ENCODE data around the gene NDNF. TPM values are rescaled to one million over a fixed set of nuclear protein-coding genes. Genes with fewer than 3 reads are reported as not detected.

NDNF gene
- total RNA-seq, 1 experiment from 2014 or later: 2.4 TPM

DNA sequence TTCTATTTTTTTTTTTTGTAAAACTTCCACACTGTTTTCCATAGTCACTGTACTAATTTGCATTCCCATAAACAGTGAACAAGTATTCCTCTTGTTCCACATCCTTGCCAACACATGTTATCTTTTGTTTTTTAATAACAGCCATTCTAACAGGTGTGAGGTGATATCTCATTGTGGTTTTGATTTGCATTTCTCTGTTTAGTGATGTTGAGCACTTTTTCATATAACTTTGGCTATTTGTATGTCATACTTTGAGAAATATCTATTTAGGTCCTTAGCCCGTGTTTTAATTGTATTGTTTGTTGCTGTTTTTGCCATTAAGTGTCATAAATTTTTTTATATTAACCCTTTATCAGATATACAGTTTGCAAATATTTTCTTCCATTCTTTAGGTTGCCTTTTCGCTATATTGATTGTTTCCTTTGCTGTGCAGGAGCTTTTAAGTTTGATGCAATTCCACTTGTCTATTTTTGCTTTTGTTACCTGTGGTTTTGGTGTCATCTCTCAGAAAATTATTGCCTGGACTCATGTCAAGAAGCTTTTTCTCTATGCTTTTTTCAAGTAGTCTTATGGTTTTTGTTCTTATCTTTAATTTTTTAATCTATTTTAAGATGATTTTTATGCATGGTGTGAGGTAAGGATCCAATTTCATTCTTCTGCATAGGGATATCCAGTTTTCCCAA lies 27.9 kb upstream of the NDNF start (continued):
- TF ChIP-seq, protein P1, sequence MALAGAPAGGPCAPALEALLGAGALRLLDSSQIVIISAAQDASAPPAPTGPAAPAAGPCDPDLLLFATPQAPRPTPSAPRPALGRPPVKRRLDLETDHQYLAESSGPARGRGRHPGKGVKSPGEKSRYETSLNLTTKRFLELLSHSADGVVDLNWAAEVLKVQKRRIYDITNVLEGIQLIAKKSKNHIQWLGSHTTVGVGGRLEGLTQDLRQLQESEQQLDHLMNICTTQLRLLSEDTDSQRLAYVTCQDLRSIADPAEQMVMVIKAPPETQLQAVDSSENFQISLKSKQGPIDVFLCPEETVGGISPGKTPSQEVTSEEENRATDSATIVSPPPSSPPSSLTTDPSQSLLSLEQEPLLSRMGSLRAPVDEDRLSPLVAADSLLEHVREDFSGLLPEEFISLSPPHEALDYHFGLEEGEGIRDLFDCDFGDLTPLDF (CRISPR knock-in tag; IDR thresholded peaks at IDR 0.05): no peak
- TF ChIP-seq, protein P2, sequence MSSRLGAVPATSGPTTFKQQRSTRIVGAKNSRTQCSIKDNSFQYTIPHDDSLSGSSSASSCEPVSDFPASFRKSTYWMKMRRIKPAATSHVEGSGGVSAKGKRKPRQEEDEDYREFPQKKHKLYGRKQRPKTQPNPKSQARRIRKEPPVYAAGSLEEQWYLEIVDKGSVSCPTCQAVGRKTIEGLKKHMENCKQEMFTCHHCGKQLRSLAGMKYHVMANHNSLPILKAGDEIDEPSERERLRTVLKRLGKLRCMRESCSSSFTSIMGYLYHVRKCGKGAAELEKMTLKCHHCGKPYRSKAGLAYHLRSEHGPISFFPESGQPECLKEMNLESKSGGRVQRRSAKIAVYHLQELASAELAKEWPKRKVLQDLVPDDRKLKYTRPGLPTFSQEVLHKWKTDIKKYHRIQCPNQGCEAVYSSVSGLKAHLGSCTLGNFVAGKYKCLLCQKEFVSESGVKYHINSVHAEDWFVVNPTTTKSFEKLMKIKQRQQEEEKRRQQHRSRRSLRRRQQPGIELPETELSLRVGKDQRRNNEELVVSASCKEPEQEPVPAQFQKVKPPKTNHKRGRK (CRISPR knock-in tag; IDR thresholded peaks at IDR 0.05; ENCODE audit: borderline replicate concordance): no peak
- TF ChIP-seq SOX15 (CRISPR knock-in tag; IDR thresholded peaks at IDR 0.05): no peak
- no peak for TF ChIP-seq SMAD4 (CRISPR knock-in tag; IDR thresholded peaks at IDR 0.05)
- no peak for TF ChIP-seq GABPB1 (CRISPR knock-in tag; IDR thresholded peaks at IDR 0.05)

DNA sequence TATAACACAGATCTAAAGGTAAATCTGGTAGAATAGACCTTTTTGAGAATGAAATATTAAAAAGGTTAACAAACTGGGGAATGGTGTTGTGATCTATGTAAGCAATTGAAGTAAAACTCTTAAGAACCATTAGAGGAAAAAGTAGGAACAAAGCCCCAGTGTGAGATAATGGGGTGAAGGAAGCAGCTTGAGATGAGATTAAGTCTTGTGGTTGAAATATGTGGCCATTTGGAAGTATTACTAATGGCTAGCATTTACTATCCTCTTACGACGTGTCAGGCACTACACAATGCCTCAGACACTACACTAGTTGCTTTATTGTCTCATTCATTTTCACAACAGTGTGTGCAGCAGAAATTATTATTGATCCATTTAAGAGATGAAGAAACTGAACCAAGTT lies 25.9 kb upstream of the NDNF start:
- ChIA-PET CTCF (no interaction called here), POLR2A (no interaction called here)
- H3K4me1 Mint-ChIP-seq: no peaks in the 10 kb centered on the region
- H3K27me3 Mint-ChIP-seq (ENCODE audit: low read depth): no peaks in the 10 kb centered on the region
- no peak overlapping the region for H3K27ac Mint-ChIP-seq
- TF ChIP-seq MYBL2 (CRISPR knock-in tag; IDR thresholded peaks at IDR 0.05): no peak
- TF ChIP-seq FOXP1 (CRISPR knock-in tag; IDR thresholded peaks at IDR 0.05; ENCODE audit: borderline replicate concordance): no peak
- TF ChIP-seq, protein P3, sequence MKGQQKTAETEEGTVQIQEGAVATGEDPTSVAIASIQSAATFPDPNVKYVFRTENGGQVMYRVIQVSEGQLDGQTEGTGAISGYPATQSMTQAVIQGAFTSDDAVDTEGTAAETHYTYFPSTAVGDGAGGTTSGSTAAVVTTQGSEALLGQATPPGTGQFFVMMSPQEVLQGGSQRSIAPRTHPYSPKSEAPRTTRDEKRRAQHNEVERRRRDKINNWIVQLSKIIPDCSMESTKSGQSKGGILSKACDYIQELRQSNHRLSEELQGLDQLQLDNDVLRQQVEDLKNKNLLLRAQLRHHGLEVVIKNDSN (CRISPR knock-in tag; IDR thresholded peaks at IDR 0.05): no peak
- TF ChIP-seq, protein P4, sequence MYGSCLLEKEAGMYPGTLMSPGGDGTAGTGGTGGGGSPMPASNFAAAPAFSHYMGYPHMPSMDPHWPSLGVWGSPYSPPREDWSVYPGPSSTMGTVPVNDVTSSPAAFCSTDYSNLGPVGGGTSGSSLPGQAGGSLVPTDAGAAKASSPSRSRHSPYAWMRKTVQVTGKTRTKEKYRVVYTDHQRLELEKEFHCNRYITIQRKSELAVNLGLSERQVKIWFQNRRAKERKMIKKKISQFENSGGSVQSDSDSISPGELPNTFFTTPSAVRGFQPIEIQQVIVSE (CRISPR knock-in tag; IDR thresholded peaks at IDR 0.05; ENCODE audit: borderline replicate concordance): no peak
- TF ChIP-seq NFE2L1 (CRISPR knock-in tag; IDR thresholded peaks at IDR 0.05): no peak
- TF ChIP-seq, protein P5, sequence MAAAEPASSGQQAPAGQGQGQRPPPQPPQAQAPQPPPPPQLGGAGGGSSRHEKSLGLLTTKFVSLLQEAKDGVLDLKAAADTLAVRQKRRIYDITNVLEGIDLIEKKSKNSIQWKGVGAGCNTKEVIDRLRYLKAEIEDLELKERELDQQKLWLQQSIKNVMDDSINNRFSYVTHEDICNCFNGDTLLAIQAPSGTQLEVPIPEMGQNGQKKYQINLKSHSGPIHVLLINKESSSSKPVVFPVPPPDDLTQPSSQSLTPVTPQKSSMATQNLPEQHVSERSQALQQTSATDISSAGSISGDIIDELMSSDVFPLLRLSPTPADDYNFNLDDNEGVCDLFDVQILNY (CRISPR knock-in tag; IDR thresholded peaks at IDR 0.05): no peak
- TF ChIP-seq, protein P6, sequence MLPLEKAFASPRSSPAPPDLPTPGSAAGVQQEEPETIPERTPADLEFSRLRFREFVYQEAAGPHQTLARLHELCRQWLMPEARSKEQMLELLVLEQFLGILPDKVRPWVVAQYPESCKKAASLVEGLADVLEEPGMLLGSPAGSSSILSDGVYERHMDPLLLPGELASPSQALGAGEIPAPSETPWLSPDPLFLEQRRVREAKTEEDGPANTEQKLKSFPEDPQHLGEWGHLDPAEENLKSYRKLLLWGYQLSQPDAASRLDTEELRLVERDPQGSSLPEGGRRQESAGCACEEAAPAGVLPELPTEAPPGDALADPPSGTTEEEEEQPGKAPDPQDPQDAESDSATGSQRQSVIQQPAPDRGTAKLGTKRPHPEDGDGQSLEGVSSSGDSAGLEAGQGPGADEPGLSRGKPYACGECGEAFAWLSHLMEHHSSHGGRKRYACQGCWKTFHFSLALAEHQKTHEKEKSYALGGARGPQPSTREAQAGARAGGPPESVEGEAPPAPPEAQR (CRISPR knock-in tag; IDR thresholded peaks at IDR 0.05): no peak
- TF ChIP-seq ZNF423 (CRISPR knock-in tag; IDR thresholded peaks at IDR 0.05): no peak
- no peak for TF ChIP-seq NFYB (CRISPR knock-in tag; conservative IDR thresholded peaks at IDR 0.05; ENCODE audit: low read depth)
- TF ChIP-seq PRRX2 (CRISPR knock-in tag; IDR thresholded peaks at IDR 0.05): no peak
- TF ChIP-seq, protein P7, sequence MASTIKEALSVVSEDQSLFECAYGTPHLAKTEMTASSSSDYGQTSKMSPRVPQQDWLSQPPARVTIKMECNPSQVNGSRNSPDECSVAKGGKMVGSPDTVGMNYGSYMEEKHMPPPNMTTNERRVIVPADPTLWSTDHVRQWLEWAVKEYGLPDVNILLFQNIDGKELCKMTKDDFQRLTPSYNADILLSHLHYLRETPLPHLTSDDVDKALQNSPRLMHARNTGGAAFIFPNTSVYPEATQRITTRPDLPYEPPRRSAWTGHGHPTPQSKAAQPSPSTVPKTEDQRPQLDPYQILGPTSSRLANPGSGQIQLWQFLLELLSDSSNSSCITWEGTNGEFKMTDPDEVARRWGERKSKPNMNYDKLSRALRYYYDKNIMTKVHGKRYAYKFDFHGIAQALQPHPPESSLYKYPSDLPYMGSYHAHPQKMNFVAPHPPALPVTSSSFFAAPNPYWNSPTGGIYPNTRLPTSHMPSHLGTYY (CRISPR knock-in tag; IDR thresholded peaks at IDR 0.05): no peak
- TF ChIP-seq, protein P8, sequence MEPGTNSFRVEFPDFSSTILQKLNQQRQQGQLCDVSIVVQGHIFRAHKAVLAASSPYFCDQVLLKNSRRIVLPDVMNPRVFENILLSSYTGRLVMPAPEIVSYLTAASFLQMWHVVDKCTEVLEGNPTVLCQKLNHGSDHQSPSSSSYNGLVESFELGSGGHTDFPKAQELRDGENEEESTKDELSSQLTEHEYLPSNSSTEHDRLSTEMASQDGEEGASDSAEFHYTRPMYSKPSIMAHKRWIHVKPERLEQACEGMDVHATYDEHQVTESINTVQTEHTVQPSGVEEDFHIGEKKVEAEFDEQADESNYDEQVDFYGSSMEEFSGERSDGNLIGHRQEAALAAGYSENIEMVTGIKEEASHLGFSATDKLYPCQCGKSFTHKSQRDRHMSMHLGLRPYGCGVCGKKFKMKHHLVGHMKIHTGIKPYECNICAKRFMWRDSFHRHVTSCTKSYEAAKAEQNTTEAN (CRISPR knock-in tag; IDR thresholded peaks at IDR 0.05): no peak
- TF ChIP-seq TCF7 (CRISPR knock-in tag; IDR thresholded peaks at IDR 0.05; ENCODE audit: low read depth): no peak
- no peak for TF ChIP-seq ATF1 (CRISPR knock-in tag; IDR thresholded peaks at IDR 0.05)
- TF ChIP-seq, protein P9, sequence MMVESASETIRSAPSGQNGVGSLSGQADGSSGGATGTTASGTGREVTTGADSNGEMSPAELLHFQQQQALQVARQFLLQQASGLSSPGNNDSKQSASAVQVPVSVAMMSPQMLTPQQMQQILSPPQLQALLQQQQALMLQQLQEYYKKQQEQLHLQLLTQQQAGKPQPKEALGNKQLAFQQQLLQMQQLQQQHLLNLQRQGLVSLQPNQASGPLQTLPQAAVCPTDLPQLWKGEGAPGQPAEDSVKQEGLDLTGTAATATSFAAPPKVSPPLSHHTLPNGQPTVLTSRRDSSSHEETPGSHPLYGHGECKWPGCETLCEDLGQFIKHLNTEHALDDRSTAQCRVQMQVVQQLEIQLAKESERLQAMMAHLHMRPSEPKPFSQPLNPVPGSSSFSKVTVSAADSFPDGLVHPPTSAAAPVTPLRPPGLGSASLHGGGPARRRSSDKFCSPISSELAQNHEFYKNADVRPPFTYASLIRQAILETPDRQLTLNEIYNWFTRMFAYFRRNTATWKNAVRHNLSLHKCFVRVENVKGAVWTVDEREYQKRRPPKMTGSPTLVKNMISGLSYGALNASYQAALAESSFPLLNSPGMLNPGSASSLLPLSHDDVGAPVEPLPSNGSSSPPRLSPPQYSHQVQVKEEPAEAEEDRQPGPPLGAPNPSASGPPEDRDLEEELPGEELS (CRISPR knock-in tag; IDR thresholded peaks at IDR 0.05): no peak
- TF ChIP-seq, protein P10, sequence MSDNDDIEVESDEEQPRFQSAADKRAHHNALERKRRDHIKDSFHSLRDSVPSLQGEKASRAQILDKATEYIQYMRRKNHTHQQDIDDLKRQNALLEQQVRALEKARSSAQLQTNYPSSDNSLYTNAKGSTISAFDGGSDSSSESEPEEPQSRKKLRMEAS (CRISPR knock-in tag; IDR thresholded peaks at IDR 0.05): no peak
- TF ChIP-seq GTF2I (CRISPR knock-in tag; conservative IDR thresholded peaks at IDR 0.05): no peak
- TF ChIP-seq, protein P11, sequence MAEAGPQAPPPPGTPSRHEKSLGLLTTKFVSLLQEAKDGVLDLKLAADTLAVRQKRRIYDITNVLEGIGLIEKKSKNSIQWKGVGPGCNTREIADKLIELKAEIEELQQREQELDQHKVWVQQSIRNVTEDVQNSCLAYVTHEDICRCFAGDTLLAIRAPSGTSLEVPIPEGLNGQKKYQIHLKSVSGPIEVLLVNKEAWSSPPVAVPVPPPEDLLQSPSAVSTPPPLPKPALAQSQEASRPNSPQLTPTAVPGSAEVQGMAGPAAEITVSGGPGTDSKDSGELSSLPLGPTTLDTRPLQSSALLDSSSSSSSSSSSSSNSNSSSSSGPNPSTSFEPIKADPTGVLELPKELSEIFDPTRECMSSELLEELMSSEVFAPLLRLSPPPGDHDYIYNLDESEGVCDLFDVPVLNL (CRISPR knock-in tag; IDR thresholded peaks at IDR 0.05; ENCODE audit: borderline replicate concordance, low read depth): no peak
- no peak for TF ChIP-seq ETV6 (CRISPR knock-in tag; IDR thresholded peaks at IDR 0.05)
- H3K36me3 Mint-ChIP-seq: no peaks in the 10 kb centered on the region
- H3K9me3 Mint-ChIP-seq: no peaks in the 10 kb centered on the region
- no peak for ATAC-seq
- no peak for DNase-seq (ENCODE audit: low spot score)
- no peak overlapping the region for H3K4me3 Mint-ChIP-seq

All from WTC11 (cell line).